ENCODE data around the gene VPS16. TPM values are rescaled to one million over a fixed set of nuclear protein-coding genes. Genes with fewer than 3 reads are reported as not detected.
A peak's percentile ranks its signal among the peaks of the same experiment; 100 is the strongest.

VPS16 gene
- total and polyA plus RNA-seq, 11 donors: 13.9 to 28.6 (median 19.7) TPM

DNA sequence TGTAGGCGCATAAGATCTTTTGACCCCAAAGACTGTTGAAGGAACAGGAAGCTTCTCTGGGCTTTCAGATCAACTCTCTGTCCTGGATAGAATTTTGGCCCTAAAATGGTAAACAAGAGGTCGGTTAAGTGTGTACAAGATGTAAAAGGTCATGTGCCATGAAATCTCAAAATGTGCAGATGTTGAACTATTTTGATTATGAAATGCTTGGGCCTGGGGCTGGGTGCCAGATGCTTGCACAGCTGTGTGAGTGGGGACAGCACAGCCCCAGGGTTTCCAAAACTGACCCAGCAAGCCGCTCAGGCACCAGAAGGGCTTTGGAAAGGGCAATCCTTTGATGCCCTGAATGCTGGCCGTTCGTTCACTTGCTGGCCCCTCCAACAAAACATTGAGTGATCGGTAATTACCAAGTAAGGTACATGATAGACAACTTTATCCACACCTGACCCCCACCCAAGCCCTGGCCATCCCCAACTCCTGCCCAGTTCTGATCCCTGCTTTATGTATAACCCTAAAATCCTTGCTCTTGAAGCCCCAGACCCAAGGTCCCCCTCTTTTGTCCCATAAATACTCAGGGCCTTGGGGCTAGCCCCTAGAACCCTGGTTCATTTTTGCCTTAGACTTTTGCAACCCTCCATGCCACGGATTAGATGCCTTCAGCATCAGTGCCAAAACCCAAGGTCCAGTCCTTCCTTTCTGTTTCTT, 22.5 kb upstream of the VPS16 start:
- Histone ChIP-seq H3K27ac (no peak overlapping the region), H3K4me1 (peaks cover 0 to 20% (median 0%) of the 10 kb centered on the region in 12 donors), H3K9me3 (no peaks in the 10 kb centered on the region), H3K4me3 (no peak overlapping the region), H3K36me3 (no peaks in the 10 kb centered on the region), H3K27me3 (peaks cover 6 to 37% (median 25%) of the 10 kb centered on the region in 9 donors)
- TF ChIP-seq POLR2A (IDR thresholded peaks at IDR 0.05): no peak
- TF ChIP-seq, protein P1, sequence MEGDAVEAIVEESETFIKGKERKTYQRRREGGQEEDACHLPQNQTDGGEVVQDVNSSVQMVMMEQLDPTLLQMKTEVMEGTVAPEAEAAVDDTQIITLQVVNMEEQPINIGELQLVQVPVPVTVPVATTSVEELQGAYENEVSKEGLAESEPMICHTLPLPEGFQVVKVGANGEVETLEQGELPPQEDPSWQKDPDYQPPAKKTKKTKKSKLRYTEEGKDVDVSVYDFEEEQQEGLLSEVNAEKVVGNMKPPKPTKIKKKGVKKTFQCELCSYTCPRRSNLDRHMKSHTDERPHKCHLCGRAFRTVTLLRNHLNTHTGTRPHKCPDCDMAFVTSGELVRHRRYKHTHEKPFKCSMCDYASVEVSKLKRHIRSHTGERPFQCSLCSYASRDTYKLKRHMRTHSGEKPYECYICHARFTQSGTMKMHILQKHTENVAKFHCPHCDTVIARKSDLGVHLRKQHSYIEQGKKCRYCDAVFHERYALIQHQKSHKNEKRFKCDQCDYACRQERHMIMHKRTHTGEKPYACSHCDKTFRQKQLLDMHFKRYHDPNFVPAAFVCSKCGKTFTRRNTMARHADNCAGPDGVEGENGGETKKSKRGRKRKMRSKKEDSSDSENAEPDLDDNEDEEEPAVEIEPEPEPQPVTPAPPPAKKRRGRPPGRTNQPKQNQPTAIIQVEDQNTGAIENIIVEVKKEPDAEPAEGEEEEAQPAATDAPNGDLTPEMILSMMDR (IDR thresholded peaks at IDR 0.05): no peak
- peak in 1 of 4 donors; percentile 50 for ATAC-seq
- WGBS, 4 donors: 81 to 86% (median 82%) methylated on average over 6 to 7 of the region's 7 CpGs
- peak in 1 of 5 donors; percentile 43 for DNase-seq
- intact Hi-C loops (cut with DNase I): no loop called here

DNA sequence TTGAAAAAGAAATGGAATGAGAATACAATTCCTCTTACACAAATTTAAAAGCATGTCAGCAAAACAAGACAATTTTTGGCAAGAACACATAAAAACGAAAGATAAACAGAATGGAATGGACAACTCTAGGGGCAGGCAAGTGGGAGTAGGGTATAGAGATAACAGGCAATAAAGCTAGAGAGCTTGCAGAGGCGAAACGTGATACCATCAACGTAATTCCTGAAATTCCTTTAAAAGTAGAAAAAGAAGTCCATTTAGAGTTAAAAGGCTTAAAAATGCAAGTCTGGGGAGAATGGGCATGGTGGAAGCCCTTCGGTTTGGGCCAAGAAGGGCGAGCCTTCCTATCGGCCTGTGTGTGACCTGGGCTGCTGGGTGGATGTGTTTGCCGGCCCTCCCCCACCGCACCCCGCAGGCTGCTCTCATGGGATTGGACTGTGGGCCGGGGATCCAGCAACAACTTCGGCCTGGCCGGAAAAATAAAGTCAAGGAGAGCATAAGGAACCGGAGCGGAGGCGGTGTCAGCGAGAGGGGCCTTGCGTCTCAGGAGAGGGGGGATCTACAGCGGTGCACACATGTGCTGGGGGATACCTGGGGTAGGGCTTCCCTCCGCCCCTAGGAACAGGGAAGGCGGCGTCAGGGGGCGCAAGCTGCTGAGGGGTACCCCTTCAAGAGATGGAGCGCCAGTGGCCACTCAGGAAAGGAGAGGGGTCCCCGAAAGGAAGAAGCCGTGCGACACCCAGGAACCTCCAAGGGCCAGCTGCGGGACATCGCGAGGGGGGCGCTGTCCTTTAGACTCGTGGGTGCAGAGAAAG, 20.3 kb upstream of the VPS16 start:
- WGBS, 4 donors: 17 to 20% (median 18%) methylated on average over 32 of the region's 32 CpGs
- peaks cover 6 to 37% (median 25%) of the 10 kb centered on the region in 9 donors for H3K27me3 ChIP-seq

DNA sequence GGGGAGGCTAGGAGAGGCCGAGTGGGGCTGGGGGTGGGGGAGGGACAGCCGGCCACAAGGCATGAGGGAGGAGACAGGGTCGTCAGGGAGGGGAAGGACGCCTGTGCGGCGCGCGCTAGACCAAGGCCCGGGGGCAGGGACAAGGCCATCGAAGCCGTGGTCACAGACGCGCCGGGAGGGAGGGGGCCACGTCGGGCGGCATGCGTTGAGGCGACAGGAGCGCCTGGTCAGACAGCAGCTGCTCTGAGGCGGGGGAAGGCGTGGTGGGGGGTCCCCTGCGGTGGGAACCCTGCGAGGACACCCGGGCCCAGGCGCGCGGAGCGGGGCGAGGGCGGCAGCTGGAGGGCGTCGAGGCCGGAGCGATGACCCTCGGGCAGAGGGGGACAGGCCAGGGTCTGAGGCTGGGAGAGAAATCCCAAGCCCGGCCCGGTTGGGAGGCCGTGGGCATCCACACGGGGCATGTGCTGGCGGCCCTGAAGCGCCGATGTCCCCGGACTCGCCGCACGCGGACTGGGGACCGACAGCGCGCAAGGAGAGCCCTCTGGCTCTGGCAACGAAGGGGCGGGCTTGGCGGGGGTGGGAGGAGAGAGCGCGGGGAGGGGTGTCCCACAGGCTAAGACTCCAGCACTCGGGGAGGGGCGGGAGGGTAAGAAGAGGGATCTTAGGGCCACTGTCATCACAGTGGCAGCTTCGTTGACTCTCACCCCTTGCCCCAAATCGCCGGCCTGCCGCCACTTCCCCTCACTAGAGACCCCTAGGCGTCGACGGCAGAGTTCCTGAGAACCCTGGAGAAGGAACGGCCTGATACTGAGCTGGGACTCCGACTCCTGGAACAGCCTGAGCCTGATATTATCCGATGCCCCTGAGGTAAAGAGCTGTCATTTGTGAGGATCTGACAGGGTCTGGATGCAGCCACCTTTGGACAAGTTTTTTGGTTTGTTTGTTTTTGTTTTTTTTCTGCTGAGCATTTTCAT, 19.4 kb upstream of the VPS16 start:
- TF ChIP-seq POLR2A (IDR thresholded peaks at IDR 0.05): no peak
- TF ChIP-seq, protein P1 (IDR thresholded peaks at IDR 0.05): no peak
- Histone ChIP-seq H3K27ac (no peak overlapping the region), H3K9me3 (no peaks in the 10 kb centered on the region), H3K36me3 (no peaks in the 10 kb centered on the region), H3K4me1 (peaks cover 0 to 17% (median 0%) of the 10 kb centered on the region in 12 donors), H3K27me3 (peaks cover 6 to 43% (median 25%) of the 10 kb centered on the region in 9 donors), H3K4me3 (peak overlapping the region in 2 of 12 donors; percentile 5 to 15)
- DNase-seq: no peak
- ATAC-seq: peak in 1 of 4 donors; percentile 49
- intact Hi-C loops (cut with DNase I): no loop called here
- WGBS, 4 donors: 5 to 10% (median 6%) methylated on average over 27 to 68 of the region's 68 CpGs

More for the DNA sequence above, 20.3 kb upstream of the VPS16 start:
- H3K4me3 ChIP-seq: peak overlapping the region in 2 of 12 donors; percentile 15 to 19
- peaks cover 0 to 17% (median 0%) of the 10 kb centered on the region in 12 donors for H3K4me1 ChIP-seq
- DNase-seq (no peak), ATAC-seq (peak in 1 of 4 donors; percentile 16)
- no peaks in the 10 kb centered on the region for H3K9me3 ChIP-seq
- H3K36me3 ChIP-seq: no peaks in the 10 kb centered on the region
- TF ChIP-seq, protein P1 (IDR thresholded peaks at IDR 0.05): no peak
- no peak for TF ChIP-seq POLR2A (IDR thresholded peaks at IDR 0.05)
- intact Hi-C loops (cut with DNase I): no loop called here
- peak overlapping the region in 1 of 12 donors; percentile 42 for H3K27ac ChIP-seq

Data from heart left ventricle (tissue), 16 donors.